ES-I3 (cell line): ENCODE measurements around the gene FARS2.
"Not testable (repeated sequence)": the region's sequence is repeated elsewhere in the genome, so short reads cannot be mapped to it uniquely, and the experiment has no call there.

Source experiments
- H3K36me3 ChIP-seq: 2 replicates; pipeline ENCODE4 v1.6.1; 2013; ENCODE audit warnings: mild to moderate bottlenecking, low read length, control low read depth, moderate library complexity; ENCODE audit not compliant: insufficient read depth
- H3K4me1 ChIP-seq: 2 replicates; pipeline ENCODE4 v1.6.1; 2013; ENCODE audit warnings: mild to moderate bottlenecking, control low read depth, low read length; ENCODE audit not compliant: insufficient read depth
- H3K9ac ChIP-seq: 2 replicates; pipeline ENCODE4 v1.6.1; 2013; ENCODE audit warnings: low read depth, mild to moderate bottlenecking, low read length, moderate library complexity
- H3K9me3 ChIP-seq: 2 replicates; pipeline ENCODE4 v1.6.1; 2013; ENCODE audit warnings: mild to moderate bottlenecking, low read length, moderate library complexity; ENCODE audit not compliant: control insufficient read depth, insufficient read depth

FARS2 gene

GRCh38 chr6:5554226-5554625 lies 292.9 kb downstream of the FARS2 start:
- H3K9me3 ChIP-seq, result peaks cover 9% of the 10 kb centered on the region
- H3K4me1 ChIP-seq, result no peaks in the 10 kb centered on the region
- H3K36me3 ChIP-seq, result no peaks in the 10 kb centered on the region
- no peak overlapping the region for H3K9ac ChIP-seq

GRCh38 chr6:5556011-5556410 lies 294.7 kb downstream of the FARS2 start:
- Histone ChIP-seq H3K4me1 (no peaks in the 10 kb centered on the region), H3K9me3 (0 out of 2 replicates have a peak, but pooled peaks cover under 1% of the 10 kb centered on the region), H3K36me3 (no peaks in the 10 kb centered on the region), H3K9ac (no peak overlapping the region)

GRCh38 chr6:5557506-5557905 lies 296.2 kb downstream of the FARS2 start:
- Histone ChIP-seq H3K9ac (no peak overlapping the region), H3K36me3 (no peaks in the 10 kb centered on the region), H3K9me3 (no peaks in the 10 kb centered on the region), H3K4me1 (no peaks in the 10 kb centered on the region)

- H3K36me3 ChIP-seq, result no peaks in the 10 kb centered on the region
- no peak overlapping the region for H3K9ac ChIP-seq
- no peaks in the 10 kb centered on the region for H3K9me3 ChIP-seq
- no peaks in the 10 kb centered on the region for H3K4me1 ChIP-seq
Measured at GRCh38 chr6:5559651-5560050, 298.3 kb downstream of the FARS2 start.

- H3K4me1 ChIP-seq, result no peaks in the 10 kb centered on the region
- no peak overlapping the region for H3K9ac ChIP-seq
- no peaks in the 10 kb centered on the region for H3K9me3 ChIP-seq
- H3K36me3 ChIP-seq, result no peaks in the 10 kb centered on the region
Measured at GRCh38 chr6:5562277-5562676, 301.0 kb downstream of the FARS2 start.

- Histone ChIP-seq H3K9ac (no peak overlapping the region), H3K9me3 (no peaks in the 10 kb centered on the region), H3K36me3 (no peaks in the 10 kb centered on the region), H3K4me1 (no peaks in the 10 kb centered on the region)
Measured at GRCh38 chr6:5563086-5563485, 301.8 kb downstream of the FARS2 start.

GRCh38 chr6:5564746-5565145 lies 303.4 kb downstream of the FARS2 start:
- H3K4me1 ChIP-seq, H3K36me3 ChIP-seq, H3K9me3 ChIP-seq, H3K9ac ChIP-seq: not testable (repeated sequence)

GRCh38 chr6:5565971-5566370 lies 304.7 kb downstream of the FARS2 start:
- Histone ChIP-seq H3K36me3 (no peaks in the 10 kb centered on the region), H3K9ac (no peak overlapping the region), H3K9me3 (no peaks in the 10 kb centered on the region), H3K4me1 (no peaks in the 10 kb centered on the region)

- H3K9me3 ChIP-seq, result no peaks in the 10 kb centered on the region
- no peaks in the 10 kb centered on the region for H3K4me1 ChIP-seq
- H3K9ac ChIP-seq, result no peak overlapping the region
- no peaks in the 10 kb centered on the region for H3K36me3 ChIP-seq
Measured at GRCh38 chr6:5566718-5567117, 305.4 kb downstream of the FARS2 start.

GRCh38 chr6:5567352-5567751 lies 306.0 kb downstream of the FARS2 start:
- no peaks in the 10 kb centered on the region for H3K4me1 ChIP-seq
- no peak overlapping the region for H3K9ac ChIP-seq
- no peaks in the 10 kb centered on the region for H3K36me3 ChIP-seq
- no peaks in the 10 kb centered on the region for H3K9me3 ChIP-seq

GRCh38 chr6:5567890-5568289 lies 306.6 kb downstream of the FARS2 start:
- Histone ChIP-seq H3K36me3 (no peaks in the 10 kb centered on the region), H3K9me3 (no peaks in the 10 kb centered on the region), H3K4me1 (no peaks in the 10 kb centered on the region), H3K9ac (no peak overlapping the region)

- H3K4me1 ChIP-seq, result no peaks in the 10 kb centered on the region
- no peaks in the 10 kb centered on the region for H3K36me3 ChIP-seq
- H3K9ac ChIP-seq, result no peak overlapping the region
- no peaks in the 10 kb centered on the region for H3K9me3 ChIP-seq
Measured at GRCh38 chr6:5569491-5569890, 308.2 kb downstream of the FARS2 start.

- no peaks in the 10 kb centered on the region for H3K4me1 ChIP-seq
- H3K9me3 ChIP-seq, result no peaks in the 10 kb centered on the region
- no peak overlapping the region for H3K9ac ChIP-seq
- H3K36me3 ChIP-seq, result no peaks in the 10 kb centered on the region
Measured at GRCh38 chr6:5570641-5571040, 309.3 kb downstream of the FARS2 start.

- H3K9ac ChIP-seq, result no peak overlapping the region
- no peaks in the 10 kb centered on the region for H3K36me3 ChIP-seq
- H3K9me3 ChIP-seq, result 0 out of 2 replicates have a peak, but pooled peaks cover under 1% of the 10 kb centered on the region
- no peaks in the 10 kb centered on the region for H3K4me1 ChIP-seq
Measured at GRCh38 chr6:5580736-5581581, 319.6 kb downstream of the FARS2 start.

GRCh38 chr6:5582762-5583161 lies 321.4 kb downstream of the FARS2 start:
- no peak overlapping the region for H3K9ac ChIP-seq
- peaks cover 5% of the 10 kb centered on the region; the same call in 1 of the 2 replicates for H3K9me3 ChIP-seq
- H3K4me1 ChIP-seq, result no peaks in the 10 kb centered on the region
- H3K36me3 ChIP-seq, result no peaks in the 10 kb centered on the region
